Prostate gland (tissue), 2 donors: ENCODE measurements around the gene HPCA. TPM values are rescaled to one million over a fixed set of nuclear protein-coding genes. Genes with fewer than 3 reads are reported as not detected.
A peak's percentile ranks its signal among the peaks of the same experiment; 100 is the strongest.

Experiments
- DNase-seq: peaks from one replicate; pipeline ENCODE4 v3.0.0-alpha.2; 2019; ENCODE audit warnings: low spot score
- H3K27ac ChIP-seq, 2 donors: fragments of 200-600 bp; sonication (generic); 2 replicates each; pipeline ENCODE4 v1.5.1; 2017 to 2019
- H3K27me3 ChIP-seq: fragments of 200-600 bp; sonication (generic); replicated peaks from 2 replicates; pipeline ENCODE4 v1.5.1; 2019; ENCODE audit not compliant: insufficient read depth
- H3K36me3 ChIP-seq, 2 donors: fragments of 200-600 bp; sonication (generic); 1 replicate in 1 of 2; 2 replicates in 1 of 2; pipeline versions ENCODE4 v1.5.1 to v1.8.1; 2017 to 2019
- H3K4me1 ChIP-seq: fragments of 200-600 bp; sonication (generic); replicated peaks from 2 replicates; pipeline ENCODE4 v1.5.1; 2019
- H3K4me3 ChIP-seq, 2 donors: fragments of 200-600 bp; sonication (generic); 2 replicates each; pipeline ENCODE4 v1.5.1; 2017 to 2019
- H3K9me3 ChIP-seq: fragments of 200-600 bp; sonication (generic); 2 replicates; pipeline ENCODE4 v1.5.1; 2017
- CTCF ChIP-seq, 4 experiments: fragments of 200-600 bp in 2 of 4; fragments of 450-650 bp in 2 of 4; sonication (generic) in 2 of 4; IDR thresholded peaks; 1 replicate in 3 of 4; 2 replicates in 1 of 4; pipeline ENCODE4 v1.5.1; 2016 to 2019; ENCODE audit warnings: antibody characterized with exemption in 4 of 4, mild to moderate bottlenecking in 2 of 4, moderate library complexity in 2 of 4
- POLR2A ChIP-seq: fragments of 450-650 bp; IDR thresholded peaks from one replicate; pipeline ENCODE4 v1.6.1; 2016; ENCODE audit warnings: antibody characterized with exemption, mild to moderate bottlenecking
- POLR2AphosphoS5 ChIP-seq: sonication (generic); formaldehyde crosslinking; IDR thresholded peaks from one replicate; pipeline ENCODE4 v1.6.1; 2017; ENCODE audit warnings: antibody characterized with exemption
- WGBS: methylation state at CpG from one replicate; pipeline ENCODE4 v1.1.5; 2018; 5-methylcytosine and 5-hydroxymethylcytosine counted together
- intact Hi-C: fragments of 100-400 bp; cut with DNase I; formaldehyde crosslinking; loops from one replicate; pipeline ENCODE4 v1.14.2; 2022
- total RNA-seq, 2 donors: library from RNA; depleted of rRNA; stranded (reverse); fragments of >200 nt; gene quantifications; one replicate each; pipeline ENCODE4 v1.1.0, GENCODE V29; 2016

The HPCA gene
- 1 to 10 TPM in 1 of 2 donors, not detected in 1; 1.6 TPM for total RNA-seq

GRCh38 chr1:32886004-32886827 lies at the start of gene HPCA:
Gene HPCA (plus strand): TSS chr1:32886491. CDS start chr1:32888899, 2,408 bp downstream.
- H3K4me3 ChIP-seq, result peak within 1 kb of the TSS in 1 of 2 donors; percentile 19
- intact Hi-C loops, result no loop called here
- H3K36me3 ChIP-seq, result no peaks in the 10 kb centered on the region
- no peak for DNase-seq
- TF ChIP-seq POLR2A, result no peak
- TF ChIP-seq CTCF (IDR thresholded peaks at IDR 0.05), result peak in 2 of 4 experiments; percentile 13 to 52
- under 1% methylated on average over 44 of the region's 79 CpGs for WGBS
- H3K27me3 ChIP-seq, result peaks cover 22% of the 10 kb centered on the region
- H3K4me1 ChIP-seq, result no peaks in the 10 kb centered on the region
- H3K9me3 ChIP-seq, result no peaks in the 10 kb centered on the region
- no peak within 1 kb of the TSS for H3K27ac ChIP-seq

- TF ChIP-seq POLR2A (no peak), CTCF (IDR thresholded peaks at IDR 0.05) (no peak), POLR2AphosphoS5 (no peak)
- intact Hi-C loops, result no loop called here
- no peak overlapping the region for H3K4me3 ChIP-seq
- no peak for DNase-seq
- H3K36me3 ChIP-seq, result no peaks in the 10 kb centered on the region
- H3K27me3 ChIP-seq, result no peaks in the 10 kb centered on the region
- H3K9me3 ChIP-seq, result no peaks in the 10 kb centered on the region
- H3K4me1 ChIP-seq, result no peaks in the 10 kb centered on the region
- no peak overlapping the region for H3K27ac ChIP-seq
- 41% methylated on average over 2 of the region's 2 CpGs for WGBS
These were observed 37.8 kb upstream of the HPCA start for GRCh38 chr1:32848354-32849063.

GRCh38 chr1:32855861-32856617 lies 30.3 kb upstream of the HPCA start:
- 80% methylated on average over 13 of the region's 13 CpGs for WGBS
- DNase-seq, result no peak
- Histone ChIP-seq H3K27ac (no peak overlapping the region), H3K4me3 (no peak overlapping the region), H3K36me3 (peaks cover 0 to 6% of the 10 kb centered on the region in 2 donors), H3K4me1 (no peaks in the 10 kb centered on the region), H3K27me3 (no peaks in the 10 kb centered on the region), H3K9me3 (no peaks in the 10 kb centered on the region)
- no peak for TF ChIP-seq CTCF (IDR thresholded peaks at IDR 0.05)
- no peak for TF ChIP-seq POLR2A
- no peak for TF ChIP-seq POLR2AphosphoS5
- intact Hi-C loops, result no loop called here

- no peak for DNase-seq
- TF ChIP-seq POLR2A (no peak), POLR2AphosphoS5 (no peak), CTCF (IDR thresholded peaks at IDR 0.05) (no peak)
- no peak overlapping the region for H3K4me3 ChIP-seq
- no peaks in the 10 kb centered on the region for H3K9me3 ChIP-seq
- no peak overlapping the region for H3K27ac ChIP-seq
- intact Hi-C loops, result no loop called here
- H3K27me3 ChIP-seq, result no peaks in the 10 kb centered on the region
- peaks cover 0 to 6% of the 10 kb centered on the region in 2 donors for H3K36me3 ChIP-seq
- H3K4me1 ChIP-seq, result no peaks in the 10 kb centered on the region
- 90% methylated on average over 2 of the region's 2 CpGs for whole genome bisulfite sequencing
These were observed 28.2 kb upstream of the HPCA start for GRCh38 chr1:32858136-32858535.
